GM19452 (cell line): ENCODE data around the gene IFRD2.

Experiments used
- ATAC-seq: cut with Tn5 transposase; IDR thresholded peaks from one replicate; pipeline ENCODE4 v1.9.1; 2021; ENCODE audit not compliant: unreplicated experiment

IFRD2 gene, protein sequence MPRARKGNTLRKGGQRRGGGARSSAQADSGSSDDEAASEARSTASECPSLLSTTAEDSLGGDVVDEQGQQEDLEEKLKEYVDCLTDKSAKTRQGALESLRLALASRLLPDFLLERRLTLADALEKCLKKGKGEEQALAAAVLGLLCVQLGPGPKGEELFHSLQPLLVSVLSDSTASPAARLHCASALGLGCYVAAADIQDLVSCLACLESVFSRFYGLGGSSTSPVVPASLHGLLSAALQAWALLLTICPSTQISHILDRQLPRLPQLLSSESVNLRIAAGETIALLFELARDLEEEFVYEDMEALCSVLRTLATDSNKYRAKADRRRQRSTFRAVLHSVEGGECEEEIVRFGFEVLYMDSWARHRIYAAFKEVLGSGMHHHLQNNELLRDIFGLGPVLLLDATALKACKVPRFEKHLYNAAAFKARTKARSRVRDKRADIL

GRCh38 chr3:50292159-50293078, at the start of gene IFRD2:
Gene IFRD2, minus strand, starts transcription at chr3:50292429. Its CDS starts 155 bp downstream, at chr3:50292274.
- ATAC-seq, result peak; percentile 96

GRCh38 chr3:50341537-50341936, 49.3 kb upstream of the IFRD2 start:
- ATAC-seq, result no peak

DNA sequence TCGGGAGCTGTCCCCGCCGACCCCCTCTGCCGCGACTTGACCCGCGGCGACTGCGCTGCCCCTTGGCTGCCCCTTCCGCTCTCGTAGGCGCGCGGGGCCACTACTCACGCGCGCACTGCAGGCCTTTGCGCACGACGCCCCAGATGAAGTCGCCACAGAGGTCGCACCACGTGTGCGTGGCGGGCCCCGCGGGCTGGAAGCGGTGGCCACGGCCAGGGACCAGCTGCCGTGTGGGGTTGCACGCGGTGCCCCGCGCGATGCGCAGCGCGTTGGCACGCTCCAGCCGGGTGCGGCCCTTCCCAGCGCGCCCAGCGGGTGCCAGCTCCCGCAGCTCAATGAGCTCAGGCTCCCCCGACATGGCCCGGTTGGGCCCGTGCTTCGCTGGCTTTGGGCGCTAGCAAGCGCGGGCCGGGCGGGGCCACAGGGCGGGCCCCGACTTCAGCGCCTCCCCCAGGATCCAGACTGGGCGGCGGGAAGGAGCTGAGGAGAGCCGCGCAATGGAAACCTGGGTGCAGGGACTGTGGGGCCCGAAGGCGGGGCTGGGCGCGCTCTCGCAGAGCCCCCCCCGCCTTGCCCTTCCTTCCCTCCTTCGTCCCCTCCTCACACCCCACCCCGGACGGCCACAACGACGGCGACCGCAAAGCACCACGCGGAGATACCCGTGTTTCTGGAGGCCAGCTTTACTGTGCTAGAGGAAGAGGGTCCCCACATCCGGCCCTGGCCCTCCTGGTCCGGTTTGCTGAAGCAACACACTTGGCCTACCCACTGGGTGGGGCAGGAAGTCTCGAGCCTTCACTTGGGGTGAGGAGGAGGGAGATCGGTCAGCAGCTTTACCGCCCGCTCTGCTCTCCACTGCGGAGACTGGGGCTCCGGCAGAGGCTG, 48.5 kb upstream of the IFRD2 start, which contains the start of gene RASSF1:
RASSF1 (minus strand) TSS at position 389 of the 882 bp plus-strand sequence; CDS start at position 358, 31 bp downstream.
- ATAC-seq, result no peak

DNA sequence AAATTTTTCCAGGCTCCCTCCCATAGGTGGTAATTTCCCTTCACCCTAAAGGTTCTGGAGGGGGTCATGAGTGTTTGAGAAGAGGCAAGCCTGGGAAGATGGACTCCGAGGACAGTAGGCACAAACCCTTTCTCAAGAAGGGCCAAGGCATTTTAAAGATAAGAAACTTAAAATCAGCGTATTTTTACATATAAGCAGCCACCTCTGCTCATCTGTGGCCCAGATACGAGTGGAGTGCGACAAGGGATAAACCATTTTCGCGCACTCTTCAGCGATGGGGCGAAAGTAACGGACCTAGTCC, 47.9 kb upstream of the IFRD2 start:
- no peak for ATAC-seq

GRCh38 chr3:50339485-50340146, 47.4 kb upstream of the IFRD2 start:
- no peak for ATAC-seq

GRCh38 chr3:50338965-50339364, 46.7 kb upstream of the IFRD2 start:
- ATAC-seq, result no peak

DNA sequence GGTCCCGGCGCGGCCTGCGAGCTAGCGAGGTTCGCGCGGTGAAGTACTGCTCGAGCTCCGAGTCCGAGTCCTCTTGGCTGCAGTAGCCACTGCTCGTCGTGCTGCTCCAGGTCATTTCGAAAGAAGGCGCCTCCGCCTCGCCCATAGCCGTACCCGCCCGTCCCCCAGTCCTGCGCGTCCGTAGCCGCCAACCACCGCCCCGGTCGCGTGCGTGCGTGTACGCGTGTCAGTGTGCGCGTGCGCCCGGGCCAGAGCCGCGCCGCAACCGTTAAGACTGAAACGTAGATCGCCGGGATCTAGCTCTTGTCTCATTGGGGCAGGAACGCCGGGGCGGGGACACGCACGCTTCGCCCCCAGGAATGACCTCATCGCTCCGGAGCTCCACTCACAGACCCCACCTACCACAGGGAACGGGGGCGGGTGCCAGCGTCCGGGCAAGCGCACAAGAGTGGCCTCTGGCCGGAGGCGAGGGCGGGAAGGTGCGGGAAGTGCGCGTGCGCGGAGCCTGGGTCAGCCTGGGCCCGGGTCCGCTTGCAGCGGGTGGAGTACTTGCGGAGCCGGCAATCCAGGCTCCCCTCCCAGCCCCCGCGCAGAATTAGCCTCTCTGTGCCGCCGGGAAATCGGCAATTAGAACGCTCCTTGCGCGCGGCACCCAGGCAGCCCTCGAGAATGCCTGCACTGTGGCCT, 45.1 kb upstream of the IFRD2 start:
- peak; percentile 68 for ATAC-seq

- ATAC-seq, result peak; percentile 38
Measured at GRCh38 chr3:50336452-50337174, 44.4 kb upstream of the IFRD2 start.

DNA sequence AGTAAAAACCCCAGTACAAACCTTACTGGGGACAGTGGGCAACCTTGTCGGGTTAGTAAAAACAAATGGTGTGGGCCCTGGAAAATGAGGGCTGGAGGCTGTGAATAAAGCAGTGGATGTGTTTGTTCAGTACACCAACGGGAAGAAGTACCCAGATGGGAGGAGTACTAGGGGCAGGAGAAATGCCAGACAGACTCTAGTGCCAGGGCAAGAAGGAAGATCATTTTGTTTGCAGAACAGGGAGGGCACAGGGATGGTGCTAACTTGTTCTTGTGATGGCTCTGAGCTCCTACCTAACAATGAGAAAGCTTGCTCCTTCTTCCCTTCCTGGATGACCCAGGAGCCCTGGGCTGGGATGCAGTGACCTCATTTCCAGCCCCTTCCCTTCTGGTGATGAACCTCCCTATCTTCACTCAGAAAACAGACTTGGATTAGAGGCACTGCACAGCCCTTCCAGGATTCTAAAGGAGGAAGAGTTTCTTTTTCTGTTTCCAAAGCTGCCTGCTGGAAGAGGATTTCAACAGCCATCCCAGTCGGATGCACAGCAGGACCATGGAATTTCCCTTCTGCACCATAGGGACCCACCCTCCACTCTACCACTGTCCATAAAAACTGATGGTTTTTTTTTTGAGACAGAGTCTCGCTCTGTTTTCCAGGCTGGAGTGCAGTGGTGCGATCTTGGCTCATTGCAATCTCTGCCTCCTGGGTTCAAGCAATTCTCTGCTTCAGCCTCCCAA, 42.3 kb upstream of the IFRD2 start:
- ATAC-seq, result no peak

- ATAC-seq, result no peak
Measured at GRCh38 chr3:50333744-50334328, 41.6 kb upstream of the IFRD2 start.

DNA sequence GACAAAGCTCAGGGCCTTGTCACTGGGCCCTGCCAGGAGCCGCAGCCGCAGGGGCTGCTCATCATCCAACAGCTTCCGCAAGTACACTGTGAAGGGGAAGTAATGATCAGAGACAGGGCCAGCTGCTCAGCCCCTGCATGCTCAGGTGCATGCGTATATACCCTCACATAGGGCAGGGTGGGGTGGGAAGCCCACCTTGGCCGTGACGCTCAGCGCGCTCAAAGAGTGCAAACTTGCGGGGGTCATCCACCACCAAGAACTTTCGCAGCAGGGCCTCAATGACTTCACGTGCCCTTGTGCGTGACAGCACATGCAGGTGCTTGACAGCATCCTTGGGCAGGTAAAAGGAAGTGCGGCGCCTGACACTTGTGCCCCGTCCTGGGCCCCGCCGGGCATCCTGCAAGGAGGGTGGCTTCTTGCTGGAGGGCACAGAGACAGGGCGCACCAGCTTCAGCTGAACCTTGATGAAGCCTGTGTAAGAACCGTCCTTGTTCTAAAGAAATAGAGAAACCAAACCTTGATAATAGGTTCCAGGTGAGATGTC, 39.2 kb upstream of the IFRD2 start:
- no peak for ATAC-seq

DNA sequence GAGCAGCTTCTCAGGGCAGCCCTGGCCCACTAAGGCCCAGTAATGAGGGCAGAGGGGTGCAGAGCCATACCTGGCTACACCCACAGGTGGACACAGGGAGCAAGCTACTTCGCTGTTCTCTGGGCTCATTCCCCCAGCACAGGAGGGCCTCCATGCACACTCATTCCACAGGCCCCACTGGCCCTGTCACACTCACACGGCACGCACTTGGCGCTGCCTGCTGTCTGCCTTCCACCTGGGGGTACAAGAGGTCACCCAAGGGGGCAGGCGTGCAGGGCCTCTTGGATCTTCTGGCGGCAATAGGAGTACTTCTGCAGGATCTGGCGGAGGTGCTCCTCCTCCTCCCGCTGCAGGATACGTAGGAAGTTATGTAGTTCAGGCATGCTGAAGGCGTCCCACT, 38.1 kb upstream of the IFRD2 start:
- no peak for ATAC-seq

- peak; percentile 86 for ATAC-seq
Measured at GRCh38 chr3:50327943-50328691, 35.9 kb upstream of the IFRD2 start, which contains the start of gene TUSC2. Gene TUSC2, minus strand, starts transcription at chr3:50328223. Its CDS starts 124 bp downstream, at chr3:50328099.

DNA sequence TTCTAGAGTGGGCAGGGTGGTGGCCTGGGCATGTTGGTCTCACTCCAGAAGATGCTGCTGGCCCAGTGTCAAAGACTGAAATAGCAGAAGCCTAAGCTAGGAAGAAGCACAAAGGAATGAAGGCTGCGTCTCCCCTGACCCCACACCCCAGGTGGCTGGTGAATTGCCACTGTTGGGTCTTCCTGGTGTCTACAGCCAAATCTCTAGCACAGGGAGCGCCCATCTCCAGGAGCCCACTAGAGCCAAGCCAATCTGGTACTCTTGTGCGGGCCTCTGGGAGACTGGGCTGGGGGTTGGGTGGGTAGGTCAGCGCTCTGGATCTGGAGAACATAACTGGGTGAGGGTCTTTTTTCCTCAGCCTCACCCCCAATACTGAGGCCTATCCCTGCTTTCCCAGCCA, 34.9 kb upstream of the IFRD2 start:
- no peak for ATAC-seq

- no peak for ATAC-seq
Measured at GRCh38 chr3:50326182-50326541, 33.9 kb upstream of the IFRD2 start.

DNA sequence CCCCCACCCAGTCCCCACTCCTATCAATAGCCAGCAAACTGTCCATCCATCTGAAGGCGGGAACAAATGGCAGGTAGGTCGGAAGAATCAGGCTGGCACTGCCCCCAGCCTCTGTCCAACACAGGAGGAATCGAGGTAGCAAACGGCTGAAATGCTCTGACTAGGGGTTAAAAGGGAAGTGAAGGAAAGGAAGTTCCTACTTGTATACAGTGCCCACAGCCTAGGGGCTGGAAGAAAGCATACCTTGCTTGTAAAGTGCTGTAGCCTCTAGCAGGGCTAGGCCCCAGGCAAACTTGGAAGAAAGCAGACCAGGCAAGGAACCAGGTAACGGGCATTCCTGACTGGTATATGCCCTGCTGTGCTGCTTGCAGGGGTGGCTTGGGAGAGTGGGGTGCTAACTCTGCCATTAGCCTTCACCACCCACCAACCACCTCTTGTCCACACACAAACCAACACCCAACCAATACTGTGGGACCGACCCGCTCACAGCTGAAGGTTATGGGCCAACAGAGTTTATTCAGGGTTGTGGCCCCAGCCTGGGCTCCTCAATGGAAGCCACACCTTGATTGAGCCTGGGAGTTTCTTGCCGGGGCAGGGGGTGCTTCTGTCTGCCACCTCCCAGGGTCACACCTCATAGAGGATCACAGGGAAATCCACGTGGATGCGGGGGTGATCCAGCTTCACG, 33.4 kb upstream of the IFRD2 start:
- no peak for ATAC-seq

- ATAC-seq, result no peak
Measured at GRCh38 chr3:50325113-50325480, 32.9 kb upstream of the IFRD2 start.
